Peyer's patch (tissue), 4 donors: Measurements from ENCODE around the gene BTBD3.

ENCODE experiments used
- CTCF ChIP-seq, 6 experiments: fragments of 450-650 bp in 4 of 6; fragments of 200-600 bp in 2 of 6; sonication (generic) in 1 of 6; IDR thresholded peaks; one replicate each; pipeline ENCODE4 v1.5.1; 2017 to 2019; ENCODE audit warnings: antibody characterized with exemption in 6 of 6, mild to moderate bottlenecking in 3 of 6, moderate library complexity in 1 of 6
- POLR2A ChIP-seq, 2 donors: fragments of 450-650 bp; IDR thresholded peaks; one replicate each; pipeline ENCODE4 v1.5.1; 2017; ENCODE audit warnings: antibody characterized with exemption in 2 of 2, mild to moderate bottlenecking in 2 of 2, moderate library complexity in 2 of 2

- no peak for TF ChIP-seq CTCF (IDR thresholded peaks at IDR 0.05)
- no peak for TF ChIP-seq POLR2A (IDR thresholded peaks at IDR 0.05)
These were observed 37.0 kb upstream of the BTBD3 start for GRCh38 chr20:11880680-11881079.
